H9 (cell line): ENCODE results near the gene PPP2R3A. TPM values are rescaled to one million over a fixed set of nuclear protein-coding genes. Genes with fewer than 3 reads are reported as not detected.

Source experiments
- DNase-seq: peaks from one replicate; pipeline ENCODE4 v3.0.0-alpha.2; 2017
- H2AFZ ChIP-seq: one replicate; pipeline ENCODE4 v1.6.1; 2013; ENCODE audit warnings: mild to moderate bottlenecking, low read length, control low read depth, moderate library complexity
- H2AK5ac ChIP-seq: 2 replicates; pipeline ENCODE4 v1.6.1; 2013; ENCODE audit warnings: low read length, control low read depth, mixed read lengths; ENCODE audit not compliant: insufficient read length
- H2BK120ac ChIP-seq: one replicate; pipeline ENCODE4 v1.6.1; 2013; ENCODE audit warnings: low read depth, mild to moderate bottlenecking, low read length, control low read depth, inconsistent platforms; ENCODE audit not compliant: poor library complexity, severe bottlenecking
- H2BK12ac ChIP-seq: 2 replicates; pipeline ENCODE4 v1.6.1; 2013; ENCODE audit warnings: low read length, control low read depth, mixed read lengths, low read depth; ENCODE audit not compliant: insufficient read length
- H2BK15ac ChIP-seq: 2 replicates; pipeline ENCODE4 v1.6.1; 2013; ENCODE audit warnings: low read depth, low read length, control low read depth
- H2BK20ac ChIP-seq: one replicate; pipeline ENCODE4 v1.6.1; 2013; ENCODE audit warnings: low read depth, mild to moderate bottlenecking, low read length, control low read depth, inconsistent platforms; ENCODE audit not compliant: poor library complexity, severe bottlenecking
- H2BK5ac ChIP-seq: 2 replicates; pipeline ENCODE4 v1.6.1; 2013; ENCODE audit warnings: low read length, control low read depth, mixed read lengths; ENCODE audit not compliant: insufficient read length
- H3K14ac ChIP-seq: 2 replicates; pipeline ENCODE4 v1.6.1; 2013; ENCODE audit warnings: low read length, control low read depth; ENCODE audit not compliant: insufficient read depth
- H3K18ac ChIP-seq: 2 replicates; pipeline ENCODE4 v1.6.1; 2013; ENCODE audit warnings: low read depth, mild to moderate bottlenecking, mixed read lengths, low read length, control low read depth; ENCODE audit not compliant: insufficient read length
- H3K23ac ChIP-seq: 2 replicates; pipeline ENCODE4 v1.6.1; 2013; ENCODE audit warnings: low read length, control low read depth, mixed read lengths, low read depth; ENCODE audit not compliant: insufficient read length
- H3K23me2 ChIP-seq: 2 replicates; pipeline ENCODE4 v1.6.1; 2013; ENCODE audit warnings: low read depth, mild to moderate bottlenecking, mixed read lengths, low read length, control low read depth; ENCODE audit not compliant: insufficient read length, poor library complexity, severe bottlenecking
- H3K27ac ChIP-seq: 2 replicates; pipeline ENCODE4 v1.5.1; 2013; ENCODE audit warnings: low read length, control low read depth, mixed read lengths, low read depth; ENCODE audit not compliant: insufficient read length
- H3K27me3 ChIP-seq: 2 replicates; pipeline ENCODE4 v1.6.1; 2013; ENCODE audit warnings: low read length, control low read depth, inconsistent platforms; ENCODE audit not compliant: insufficient read depth
- H3K4ac ChIP-seq: 2 replicates; pipeline ENCODE4 v1.6.1; 2013; ENCODE audit warnings: low read depth, mild to moderate bottlenecking, control low read depth, inconsistent platforms, low read length, moderate library complexity
- H3K4me1 ChIP-seq: 2 replicates; pipeline ENCODE4 v1.6.1; 2013; ENCODE audit warnings: low read length, control low read depth, inconsistent platforms; ENCODE audit not compliant: insufficient read depth
- H3K4me2 ChIP-seq: 2 replicates; pipeline ENCODE4 v1.6.1; 2013; ENCODE audit warnings: low read length, control low read depth, mixed read lengths; ENCODE audit not compliant: insufficient read length, insufficient read depth
- H3K56ac ChIP-seq: 2 replicates; pipeline ENCODE4 v1.6.1; 2013; ENCODE audit warnings: low read depth, mild to moderate bottlenecking, mixed read lengths, low read length, control low read depth; ENCODE audit not compliant: insufficient read length
- H3K79me1 ChIP-seq: 2 replicates; pipeline ENCODE4 v1.6.1; 2013; ENCODE audit warnings: low read depth, mild to moderate bottlenecking, moderate library complexity, low read length, control low read depth, inconsistent platforms; ENCODE audit not compliant: insufficient read depth, poor library complexity, severe bottlenecking
- H3K79me2 ChIP-seq: 2 replicates; pipeline ENCODE4 v1.6.1; 2013; ENCODE audit warnings: low read length, control low read depth, inconsistent platforms; ENCODE audit not compliant: insufficient read depth
- H3K9ac ChIP-seq: 2 replicates; pipeline ENCODE4 v1.6.1; 2013; ENCODE audit warnings: low read length, control low read depth, mixed read lengths; ENCODE audit not compliant: insufficient read length; ENCODE audit errors: extremely low read depth
- H3K9me3 ChIP-seq: one replicate; pipeline ENCODE4 v1.6.1; 2013; ENCODE audit warnings: low read depth, low read length, inconsistent platforms; ENCODE audit not compliant: control insufficient read depth
- H3T11ph ChIP-seq: one replicate; pipeline ENCODE4 v1.6.1; 2013; ENCODE audit warnings: mild to moderate bottlenecking, low read length, control low read depth, inconsistent platforms
- H4K20me1 ChIP-seq: one replicate; pipeline ENCODE4 v1.6.1; 2013; ENCODE audit not compliant: control insufficient read depth, insufficient read length, insufficient read depth
- H4K5ac ChIP-seq: 2 replicates; pipeline ENCODE4 v1.6.1; 2013; ENCODE audit warnings: low read depth, mild to moderate bottlenecking, mixed read lengths, low read length, control low read depth; ENCODE audit not compliant: insufficient read length
- H4K8ac ChIP-seq: replicated peaks from 2 replicates; pipeline ENCODE4 v1.6.1; 2013; ENCODE audit warnings: low read length, control low read depth, mixed read lengths, low read depth; ENCODE audit not compliant: insufficient read length
- H4K91ac ChIP-seq: 2 replicates; pipeline ENCODE4 v1.6.1; 2013; ENCODE audit warnings: low read depth, mild to moderate bottlenecking, moderate library complexity, mixed read lengths, low read length, control low read depth; ENCODE audit not compliant: insufficient read length
- H3K27ac Mint-ChIP-seq, 3 experiments: 2 replicates in 2 of 3; 3 replicates in 1 of 3; pipeline ENCODE4 v1.8.0; 2020 to 2021; ENCODE audit warnings: mixed read lengths in 3 of 3, mild to moderate bottlenecking in 1 of 3, moderate library complexity in 1 of 3
- H3K27me3 Mint-ChIP-seq: 2 replicates; pipeline ENCODE4 v1.8.0; 2021; ENCODE audit warnings: low read depth, mild to moderate bottlenecking, moderate library complexity, mixed read lengths
- H3K36me3 Mint-ChIP-seq, 3 experiments: 2 replicates in 2 of 3; 3 replicates in 1 of 3; pipeline ENCODE4 v1.8.0; 2020 to 2021; ENCODE audit warnings: low read depth in 3 of 3, mixed read lengths in 3 of 3; ENCODE audit not compliant: insufficient read depth in 1 of 3
- H3K4me1 Mint-ChIP-seq, 2 experiments: 2 replicates each; pipeline ENCODE4 v1.8.0; 2020; ENCODE audit warnings: mixed read lengths in 2 of 2
- H3K4me3 Mint-ChIP-seq, 2 experiments: 2 replicates in 1 of 2; 3 replicates in 1 of 2; pipeline ENCODE4 v1.8.0; 2020 to 2021; ENCODE audit warnings: mild to moderate bottlenecking in 2 of 2, mixed read lengths in 2 of 2, moderate library complexity in 1 of 2
- H3K9me3 Mint-ChIP-seq, 2 experiments: 2 replicates in 1 of 2; 3 replicates in 1 of 2; pipeline ENCODE4 v1.8.0; 2020; ENCODE audit warnings: mild to moderate bottlenecking in 2 of 2, mixed read lengths in 2 of 2, moderate library complexity in 1 of 2
- CTCF ChIP-seq: fragments of 200-600 bp; sonication (generic); conservative IDR thresholded peaks from 3 replicates; pipeline ENCODE4 v1.8.0; 2021; ENCODE audit warnings: antibody characterized with exemption, mild to moderate bottlenecking
- WGBS: extraction: QIAGEN DNeasy Blood & Tissue Kit; methylation state at CpG from one replicate; pipeline ENCODE4 v1.1.7; 2013; ENCODE audit warnings: missing lambda C conversion rate, low lambda C conversion rate, mixed read lengths; ENCODE audit not compliant: insufficient read length; ENCODE audit errors: extremely low coverage; 5-methylcytosine and 5-hydroxymethylcytosine counted together
- total RNA-seq: library from RNA; stranded (reverse); gene quantifications from 2 replicates; pipeline ENCODE4 v1.2.1, GENCODE V29; 2021

PPP2R3A gene
- total RNA-seq, 1 experiment from 2014 or later, result 12.4 TPM

- no CpG with 5 or more reads among the region's 15 CpGs for WGBS
- peak overlapping the region; percentile 96 to 98 for H3K4me3 Mint-ChIP-seq
Measured at GRCh38 chr3:136197159-136197793, 231.7 kb downstream of the PPP2R3A start.

More at GRCh38 chr3:136197159-136197793, 231.7 kb downstream of the PPP2R3A start:
- Histone ChIP-seq H3T11ph (no peak overlapping the region), H2BK5ac (no peak overlapping the region), H3K4me2 (peak overlapping the region; percentile 34), H2BK12ac (no peak overlapping the region), H3K56ac (no peak overlapping the region), H4K8ac (no peak overlapping the region), H3K23ac (no peak overlapping the region), H3K27me3 (no peaks in the 10 kb centered on the region), H2AK5ac (no peak overlapping the region), H4K5ac (no peak overlapping the region), H3K4me1 (0 out of 2 replicates have a peak, but pooled peaks cover 2% of the 10 kb centered on the region), H2BK120ac (no peak overlapping the region), H3K9me3 (no peaks in the 10 kb centered on the region), H2BK20ac (no peak overlapping the region), H4K20me1 (no peaks in the 10 kb centered on the region), H3K9ac (peak overlapping the region; percentile 77), H2BK15ac (no peak overlapping the region), H2AFZ (no peak overlapping the region), H3K4ac (no peak overlapping the region), H3K79me2 (peaks cover 23% of the 10 kb centered on the region; the same call in 1 of the 2 replicates), H3K23me2 (peaks cover 6% of the 10 kb centered on the region), H3K79me1 (no peaks in the 10 kb centered on the region), H3K27ac (peak overlapping the region; percentile 73), H3K18ac (peak overlapping the region; percentile 85), H4K91ac (no peak overlapping the region), H3K14ac (peak overlapping the region; percentile 91)
- Mint-ChIP-seq H3K27ac (peak overlapping the region; percentile 99 to 100 (median 100)), H3K27me3 (peaks cover 3% of the 10 kb centered on the region; the same call in 1 of the 2 replicates), H3K9me3 (peaks cover 12 to 15% of the 10 kb centered on the region in 2 experiments), H3K4me1 (peaks cover 31 to 32% of the 10 kb centered on the region in 2 experiments), H3K36me3 (peaks cover 7 to 22% (median 11%) of the 10 kb centered on the region in 3 experiments)
- no peak for TF ChIP-seq CTCF
- no peak for DNase-seq

Other genes with a start within 250 kb of the PPP2R3A start
- gene MSL2, start 230.6 kb downstream of the PPP2R3A start, total RNA-seq, result 38.4 and 42.7 TPM in 2 replicates